Stimulated activated CD4-positive, alpha-beta T cell treated with anti-CD3 and anti-CD28 coated beads, Interleukin-1b, Interleukin-23, amount 100 ng/mL, for 1 hour (primary cell): ENCODE measurements around the gene ABHD10.

Source experiments
- DNase-seq, 2 donors: peaks; one replicate each; pipeline ENCODE4 v3.0.0-alpha.2; 2020; ENCODE audit warnings: low read depth in 2 of 2

ABHD10 gene

GRCh38 chr3:112000966-112001365, 22.1 kb downstream of the ABHD10 start:
- DNase-seq = no peak

- DNase-seq = no peak
Measured at GRCh38 chr3:112001526-112001925, 22.7 kb downstream of the ABHD10 start.

- DNase-seq = peak in 1 of 2 donors; percentile 34
Measured at GRCh38 chr3:112002096-112002971, 23.5 kb downstream of the ABHD10 start.

GRCh38 chr3:112003321-112004080, 24.7 kb downstream of the ABHD10 start:
- no peak for DNase-seq

- DNase-seq = no peak
Measured at GRCh38 chr3:112004187-112004586, 25.4 kb downstream of the ABHD10 start.

- DNase-seq = no peak
Measured at GRCh38 chr3:112004669-112005068, 25.8 kb downstream of the ABHD10 start.

- DNase-seq = no peak
Measured at GRCh38 chr3:112005091-112005672, 26.4 kb downstream of the ABHD10 start.

GRCh38 chr3:112007633-112008032, 28.8 kb downstream of the ABHD10 start:
- no peak for DNase-seq

- DNase-seq = no peak
Measured at GRCh38 chr3:112009670-112010069, 30.8 kb downstream of the ABHD10 start.

- DNase-seq = no peak
Measured at GRCh38 chr3:112010636-112011035, 31.8 kb downstream of the ABHD10 start.

- no peak for DNase-seq
Measured at GRCh38 chr3:112011376-112011940, 32.6 kb downstream of the ABHD10 start.

GRCh38 chr3:112012205-112012992, 33.6 kb downstream of the ABHD10 start:
- no peak for DNase-seq

GRCh38 chr3:112013058-112013783, 34.4 kb downstream of the ABHD10 start:
- DNase-seq = peak in 1 of 2 donors; percentile 29

- DNase-seq = no peak
Measured at GRCh38 chr3:112013784-112014143, 34.9 kb downstream of the ABHD10 start.

GRCh38 chr3:112017091-112017490, 38.3 kb downstream of the ABHD10 start:
- no peak for DNase-seq

- no peak for DNase-seq
Measured at GRCh38 chr3:112018712-112019111, 39.9 kb downstream of the ABHD10 start.

GRCh38 chr3:112019716-112020115, 40.9 kb downstream of the ABHD10 start:
- no peak for DNase-seq

GRCh38 chr3:112020674-112021085, 41.9 kb downstream of the ABHD10 start:
- no peak for DNase-seq

GRCh38 chr3:112027142-112027541, 48.3 kb downstream of the ABHD10 start:
- DNase-seq = no peak

GRCh38 chr3:112027826-112028225, 49.0 kb downstream of the ABHD10 start:
- no peak for DNase-seq

GRCh38 chr3:112030901-112031300, 52.1 kb downstream of the ABHD10 start:
- no peak for DNase-seq
